Panc1 (cell line): ENCODE data around the gene TTLL6.
"Not testable (repeated sequence)": the region's sequence is repeated elsewhere in the genome, so short reads cannot be mapped to it uniquely, and the experiment has no call there.

Experiments
- CTCF ChIP-seq: fragments of 450-650 bp; IDR thresholded peaks from 2 replicates; pipeline ENCODE4 v1.5.1; 2017; ENCODE audit warnings: mild to moderate bottlenecking
- POLR2AphosphoS5 ChIP-seq: IDR thresholded peaks from 2 replicates; pipeline ENCODE4 v1.6.1; 2012; ENCODE audit warnings: mild to moderate bottlenecking, low read depth, low read length, moderate library complexity
- REST ChIP-seq, 2 experiments: IDR thresholded peaks; 2 replicates each; pipeline ENCODE4 v1.6.1; 2011 to 2012; ENCODE audit warnings: low read depth in 2 of 2, control low read depth in 1 of 2, low read length in 1 of 2, mild to moderate bottlenecking in 1 of 2, moderate library complexity in 1 of 2; ENCODE audit not compliant: insufficient read depth in 1 of 2
- SIN3A ChIP-seq: IDR thresholded peaks from 2 replicates; pipeline ENCODE4 v1.6.1; 2012; ENCODE audit warnings: low read depth, mild to moderate bottlenecking, low read length, moderate library complexity, borderline replicate concordance; ENCODE audit not compliant: insufficient read depth
- TCF7L2 ChIP-seq: IDR thresholded peaks from 2 replicates; pipeline ENCODE4 v1.6.1; 2011; ENCODE audit warnings: mild to moderate bottlenecking, low read depth, low read length, inconsistent platforms

- not testable (repeated sequence) for TF ChIP-seq CTCF; POLR2AphosphoS5; TCF7L2; REST (IDR thresholded peaks at IDR 0.05; ENCODE audit: insufficient read depth in 1 of 2, low read depth in 2 of 2, low read length in 1 of 2); SIN3A
Measured at GRCh38 chr17:48820936-48821335, 3.9 kb upstream of the TTLL6 start.
